ENCODE results near the gene CNRIP1. TPM values are rescaled to one million over a fixed set of nuclear protein-coding genes. Genes with fewer than 3 reads are reported as not detected.

CNRIP1 gene
- polyA plus RNA-seq, 1 donor (not counting 4 experiments of a cell fraction or from before 2014, with no cell fraction given): 0.04 TPM

- H3K9ac ChIP-seq (ENCODE audit: control insufficient read depth, extremely low read depth, insufficient read depth, low read length): no peak overlapping the region
- H3K9me1 ChIP-seq (ENCODE audit: control insufficient read depth, extremely low read depth, insufficient read depth, low read length): no peaks in the 10 kb centered on the region
- H4K20me1 ChIP-seq (ENCODE audit: control insufficient read depth, extremely low read depth, insufficient read depth, low read length): no peaks in the 10 kb centered on the region
- dilution Hi-C loops (cut with MboI; ENCODE audit: extremely low pct_ligation_motif_present, low sequenced_read_pairs): no loop called here
- H3K4me1 ChIP-seq (ENCODE audit: control insufficient read depth, extremely low read depth, insufficient read depth, low read length): peaks cover 12% of the 10 kb centered on the region
- no peaks in the 10 kb centered on the region for H3K36me3 ChIP-seq (ENCODE audit: control insufficient read depth in 2 of 2, extremely low read depth in 1 of 2, insufficient read depth in 2 of 2, low read length in 2 of 2)
- peak overlapping the region; percentile 68 for H3K4me2 ChIP-seq (ENCODE audit: control insufficient read depth, extremely low read depth, insufficient read depth, low read depth, low read length)
- peaks cover 13% of the 10 kb centered on the region for H3K79me2 ChIP-seq (ENCODE audit: control insufficient read depth, insufficient read depth, low read length)
- peak overlapping the region; percentile 45 for H3K27ac ChIP-seq (ENCODE audit: control insufficient read depth, insufficient read depth, low read length)
- FAIRE-seq (peak; percentile 57), DNase-seq (ENCODE audit: low read depth, low spot score) (no peak)
- TF ChIP-seq EZH2 (IDR thresholded peaks at IDR 0.05; ENCODE audit: low read length) (no peak), CTCF (optimal IDR thresholded peaks at IDR 0.05 in 1 of 3, IDR thresholded peaks at IDR 0.05 in 1 of 3, conservative IDR thresholded peaks at IDR 0.05 in 1 of 3; ENCODE audit: extremely low read depth in 1 of 3, insufficient read depth in 2 of 3, low read length in 3 of 3) (no peak)
- H3K9me3 ChIP-seq (ENCODE audit: control insufficient read depth, low read depth, low read length): no peaks in the 10 kb centered on the region
- peak overlapping the region; percentile 64 for H2AFZ ChIP-seq (ENCODE audit: control insufficient read depth, low read length)
- H3K27me3 ChIP-seq (ENCODE audit: control insufficient read depth, extremely low read depth, insufficient read depth, low read length): no peaks in the 10 kb centered on the region
- no peak overlapping the region for H3K4me3 ChIP-seq (ENCODE audit: control insufficient read depth in 2 of 3, extremely low read depth in 1 of 3, insufficient read depth in 2 of 3, low read depth in 1 of 3, low read length in 3 of 3)
Observed at GRCh38 chr2:68256093-68256450, 63.7 kb downstream of the CNRIP1 start.

- Histone ChIP-seq H3K27ac (ENCODE audit: control insufficient read depth, insufficient read depth, low read length) (peak overlapping the region; percentile 97), H2AFZ (ENCODE audit: control insufficient read depth, low read length) (peak overlapping the region; percentile 92), H3K9ac (ENCODE audit: control insufficient read depth, extremely low read depth, insufficient read depth, low read length) (peak overlapping the region; percentile 98), H3K36me3 (ENCODE audit: control insufficient read depth in 2 of 2, extremely low read depth in 1 of 2, insufficient read depth in 2 of 2, low read length in 2 of 2) (no peaks in the 10 kb centered on the region), H3K79me2 (ENCODE audit: control insufficient read depth, insufficient read depth, low read length) (peaks cover 39% of the 10 kb centered on the region), H3K4me1 (ENCODE audit: control insufficient read depth, extremely low read depth, insufficient read depth, low read length) (peaks cover 30% of the 10 kb centered on the region), H3K9me1 (ENCODE audit: control insufficient read depth, extremely low read depth, insufficient read depth, low read length) (no peaks in the 10 kb centered on the region), H3K4me2 (ENCODE audit: control insufficient read depth, extremely low read depth, insufficient read depth, low read depth, low read length) (peak overlapping the region; percentile 93), H3K27me3 (ENCODE audit: control insufficient read depth, extremely low read depth, insufficient read depth, low read length) (no peaks in the 10 kb centered on the region), H4K20me1 (ENCODE audit: control insufficient read depth, extremely low read depth, insufficient read depth, low read length) (peaks cover 13% of the 10 kb centered on the region), H3K9me3 (ENCODE audit: control insufficient read depth, low read depth, low read length) (no peaks in the 10 kb centered on the region), H3K4me3 (ENCODE audit: control insufficient read depth in 2 of 3, extremely low read depth in 1 of 3, insufficient read depth in 2 of 3, low read depth in 1 of 3, low read length in 3 of 3) (peak overlapping the region; percentile 73 to 99 (median 97))
- TF ChIP-seq CTCF (optimal IDR thresholded peaks at IDR 0.05 in 1 of 3, IDR thresholded peaks at IDR 0.05 in 1 of 3, conservative IDR thresholded peaks at IDR 0.05 in 1 of 3; ENCODE audit: extremely low read depth in 1 of 3, insufficient read depth in 2 of 3, low read length in 3 of 3): no peak
- no peak for TF ChIP-seq EZH2 (IDR thresholded peaks at IDR 0.05; ENCODE audit: low read length)
- FAIRE-seq (no peak), DNase-seq (ENCODE audit: low read depth, low spot score) (no peak)
- dilution Hi-C loops (cut with MboI; ENCODE audit: extremely low pct_ligation_motif_present, low sequenced_read_pairs): no loop called here
Observed at GRCh38 chr2:68253219-68254068, 66.3 kb downstream of the CNRIP1 start.
